NCI-H524 (cell line): Measurements from ENCODE around the gene ITPRID2.
"Not testable (repeated sequence)": the region's sequence is repeated elsewhere in the genome, so short reads cannot be mapped to it uniquely, and the experiment has no call there.

Experiments
- DNase-seq, 2 experiments: peaks; one replicate each; lab custom pipeline; 2025; lab: John Stamatoyannopoulos, UW

The ITPRID2 gene

DNA sequence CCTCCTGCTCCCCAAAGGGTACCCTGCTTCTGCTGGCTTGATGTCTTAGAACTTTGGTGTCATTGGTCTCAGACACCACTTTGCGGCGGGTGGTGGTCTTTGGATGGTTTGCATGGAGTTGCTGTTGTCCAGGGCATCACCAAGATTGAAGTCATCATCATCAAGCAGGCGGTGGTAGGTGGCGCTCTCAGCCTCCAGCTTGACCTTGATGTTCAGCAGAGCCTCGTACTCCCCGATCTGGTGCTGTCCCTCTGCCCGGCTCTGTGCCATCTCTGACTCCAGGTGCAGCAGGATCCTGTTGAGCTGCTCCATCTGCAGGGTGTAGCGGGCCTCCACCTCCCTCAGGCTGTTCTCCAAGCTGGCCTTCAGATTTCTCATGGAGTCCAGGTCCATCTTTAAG lies 69.6 kb downstream of the ITPRID2 start:
- not testable (repeated sequence) for DNase-seq

DNA sequence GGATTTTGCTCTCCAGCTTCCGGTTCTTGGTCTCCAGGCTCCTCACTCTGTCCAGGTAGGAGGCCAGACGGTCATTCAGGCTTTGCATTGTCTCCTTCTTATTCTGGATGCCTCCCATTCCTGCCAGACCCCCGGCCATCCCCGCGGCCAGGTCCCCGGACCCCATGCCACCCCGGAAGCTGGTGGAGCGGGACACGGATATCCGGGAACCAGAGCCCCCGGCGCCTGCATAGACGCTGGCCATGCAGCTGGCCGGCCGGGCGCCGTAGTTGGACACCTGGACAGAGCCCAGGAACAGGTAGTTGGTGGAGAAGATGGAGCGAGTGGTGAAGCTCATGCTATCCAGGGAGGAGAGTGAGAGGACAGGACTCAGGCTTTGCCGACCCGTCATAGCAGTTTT lies 70.6 kb downstream of the ITPRID2 start:
- no peak for DNase-seq

DNA sequence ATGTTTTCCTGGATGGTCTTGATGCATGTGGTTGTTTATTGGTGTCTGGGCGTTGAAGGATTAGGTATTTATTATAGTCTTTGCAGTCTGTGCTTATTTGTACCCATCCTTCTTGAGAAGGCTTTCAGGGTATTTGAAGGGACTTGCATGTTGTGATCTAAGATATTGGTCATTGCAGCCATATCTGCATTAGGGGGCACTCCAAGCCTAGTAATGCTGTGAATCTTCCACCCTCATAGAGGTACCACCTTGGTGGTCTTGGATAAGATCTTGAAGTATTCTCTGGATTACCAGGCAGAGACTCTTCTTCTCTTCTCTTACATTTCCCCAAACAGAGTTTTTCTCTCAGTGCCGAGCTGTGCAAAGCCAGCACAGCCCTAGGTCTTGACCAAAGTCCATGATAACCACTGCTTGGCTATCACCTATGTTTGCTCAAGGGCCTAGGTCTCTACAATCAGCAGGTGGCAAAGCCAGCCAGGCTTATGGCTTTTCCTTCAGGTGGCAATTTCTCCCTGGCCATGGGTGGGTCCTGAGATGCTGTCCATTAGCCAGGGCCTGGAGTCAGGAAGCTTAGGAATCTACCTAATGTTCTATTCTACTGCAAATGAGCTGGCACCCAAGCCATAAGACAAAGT lies 78.7 kb downstream of the ITPRID2 start:
- DNase-seq = no peak

DNA sequence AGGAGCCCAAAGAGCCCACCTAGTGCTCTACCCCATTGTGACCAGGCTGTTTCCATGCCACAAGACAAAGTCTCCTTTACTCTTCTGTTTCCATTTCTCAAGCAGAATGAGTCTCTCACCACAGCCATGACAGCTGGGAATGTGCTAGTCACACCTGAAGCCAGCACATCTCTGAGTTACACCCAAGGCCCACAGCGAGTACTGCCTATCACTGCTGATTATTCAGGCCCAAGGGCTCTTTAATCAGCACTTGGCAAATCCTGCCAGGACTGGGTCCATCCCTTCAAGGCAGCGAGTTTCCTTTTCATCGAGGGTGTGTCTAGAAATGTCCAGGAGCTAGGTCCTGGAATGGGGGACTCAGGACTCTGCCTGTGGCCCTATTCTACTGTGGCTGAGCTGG lies 79.5 kb downstream of the ITPRID2 start:
- DNase-seq = no peak

DNA sequence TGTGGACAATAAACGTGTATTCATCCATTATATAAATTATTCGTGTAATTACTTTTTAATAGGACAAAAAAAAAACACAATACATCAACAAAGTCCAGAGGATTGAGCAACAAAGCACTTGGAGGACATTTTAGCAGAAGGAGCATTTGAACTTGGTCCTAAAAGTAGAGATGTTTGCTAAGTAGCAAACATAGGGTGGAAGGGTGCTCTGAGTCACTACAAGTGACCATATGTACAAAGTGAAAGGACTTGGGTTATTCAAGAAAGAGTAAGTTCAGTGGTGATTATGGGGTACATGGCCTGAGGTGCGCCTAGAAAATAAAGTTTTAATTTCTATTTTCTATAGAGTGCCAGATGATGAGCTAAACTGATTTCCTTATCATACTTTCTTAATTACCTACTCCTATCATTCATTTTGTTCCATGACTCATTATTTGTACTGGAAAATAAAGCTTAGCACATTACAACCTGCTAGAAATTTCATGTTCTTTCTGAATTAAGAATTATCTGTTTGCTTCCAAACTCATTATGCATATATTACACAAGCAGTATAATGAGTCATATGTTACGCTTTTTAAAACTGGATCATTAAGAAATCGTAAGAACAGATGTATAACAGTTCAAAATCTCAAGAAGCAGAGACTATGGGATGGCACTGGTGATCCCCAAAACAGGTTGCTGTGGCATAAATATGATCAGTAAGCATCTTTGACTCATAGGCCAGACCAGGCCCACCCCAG lies 81.1 kb downstream of the ITPRID2 start:
- DNase-seq = no peak

DNA sequence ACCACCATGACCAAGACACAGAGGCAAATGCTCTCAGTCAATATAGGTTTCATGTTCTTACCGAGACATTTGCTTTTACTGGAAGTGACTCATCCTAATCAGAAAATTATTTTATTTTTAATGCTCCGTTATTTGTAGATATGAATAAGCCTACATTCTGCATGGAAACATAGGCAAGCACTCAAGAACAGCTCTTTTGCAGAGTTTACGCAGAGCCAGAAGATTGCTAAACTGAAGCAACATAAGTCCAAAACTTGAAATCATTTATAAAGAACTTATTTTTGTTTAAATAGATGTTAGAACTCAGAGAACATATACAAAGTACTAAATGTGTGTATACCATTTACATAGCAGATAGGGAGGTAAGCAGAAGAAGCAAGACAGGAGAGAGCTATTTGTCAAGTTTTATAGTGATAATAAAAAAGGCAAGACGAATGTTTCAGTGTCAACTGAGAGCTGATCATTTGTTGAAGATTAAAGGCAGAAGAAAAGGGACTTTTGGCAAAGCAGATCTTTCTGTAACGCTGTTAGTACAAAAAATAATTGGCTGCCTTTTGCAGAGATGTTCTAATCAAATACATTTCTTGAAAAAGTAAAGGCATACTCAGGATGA lies 81.7 kb downstream of the ITPRID2 start:
- DNase-seq = no peak

DNA sequence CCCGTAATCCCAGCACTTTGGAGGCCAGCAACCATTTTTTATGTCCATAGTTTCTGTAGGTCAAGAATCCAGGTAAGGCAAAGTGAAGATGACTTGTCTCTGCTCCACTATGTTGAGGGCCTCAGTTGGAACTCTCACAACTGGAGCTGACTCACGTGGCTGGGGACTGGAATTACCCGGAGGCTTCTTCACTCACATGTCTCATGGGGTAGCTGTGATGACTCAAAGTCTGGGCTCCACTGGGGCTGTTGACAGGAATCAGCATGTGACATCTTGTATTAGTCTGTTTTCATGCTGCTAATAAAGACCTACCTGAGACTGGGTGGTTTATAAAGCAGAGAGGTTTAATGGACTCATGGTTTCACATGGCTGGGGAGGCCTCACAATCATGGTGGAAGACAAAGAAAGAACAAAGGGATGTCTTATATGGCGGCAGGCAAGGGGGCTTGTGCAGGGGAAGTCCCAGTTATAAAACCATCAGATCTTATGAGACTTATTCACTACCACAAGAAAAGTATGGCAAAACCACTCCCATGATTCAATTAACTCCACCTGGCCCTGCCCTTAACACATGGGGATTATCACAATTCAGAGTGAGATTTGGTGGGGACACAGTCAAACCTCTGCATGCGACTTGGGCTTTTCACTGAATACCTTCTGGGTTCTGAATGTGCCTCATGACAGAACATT lies 86.3 kb downstream of the ITPRID2 start:
- DNase-seq = no peak

DNA sequence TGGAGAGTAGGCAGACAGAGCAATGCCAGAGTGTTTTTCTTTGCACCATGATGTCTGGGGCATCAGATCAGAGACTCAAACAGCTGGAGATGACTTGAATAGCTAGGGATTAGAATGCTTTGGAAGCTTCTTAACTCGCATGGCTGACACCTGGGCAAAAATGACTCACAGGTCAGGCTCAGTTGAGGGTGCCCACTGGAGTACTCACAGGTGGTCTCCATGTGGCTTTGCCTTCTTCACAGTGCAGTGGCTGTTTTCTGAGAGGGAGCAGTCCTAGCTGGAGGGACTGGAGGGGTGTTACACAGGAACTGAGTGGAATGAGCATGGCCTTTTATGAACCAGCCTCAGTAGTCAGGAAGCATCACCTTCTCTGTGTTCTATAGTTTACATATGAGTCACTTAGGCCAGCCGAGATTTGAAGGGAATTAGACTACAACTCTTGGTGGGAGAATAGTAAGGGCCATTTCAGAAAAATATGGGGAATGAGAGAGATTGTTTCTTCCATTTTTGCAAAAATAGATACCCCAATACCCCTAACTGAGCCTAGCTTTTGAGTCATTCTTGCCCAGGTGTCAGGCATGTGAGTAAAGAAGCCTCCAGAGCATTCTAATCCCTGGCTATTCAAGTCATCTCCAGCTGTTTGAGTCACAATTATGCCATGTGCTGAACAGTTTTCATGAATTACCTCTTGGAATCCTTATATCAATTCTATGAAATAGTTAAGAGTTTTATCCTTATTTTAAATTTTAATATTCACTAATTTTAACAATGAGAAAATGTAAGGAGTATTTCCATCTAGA lies 87.0 kb downstream of the ITPRID2 start:
- peak in 1 of 2 experiments; percentile 11 for DNase-seq
